A673 (cell line): ENCODE results near the gene PHF2.

ENCODE experiments used
- CTCF ChIP-seq: fragments of 300-800, 200-600 bp; sonication (generic); conservative IDR thresholded peaks from 2 replicates; pipeline ENCODE4 v1.5.1; 2017; ENCODE audit warnings: low read depth, mild to moderate bottlenecking, antibody characterized with exemption, low read length, moderate library complexity, mixed read lengths
- EZH2 ChIP-seq: fragments of 200-600 bp; sonication (generic); IDR thresholded peaks from 2 replicates; pipeline ENCODE4 v1.6.1; 2017; ENCODE audit warnings: borderline replicate concordance, low read depth, mild to moderate bottlenecking, mixed read lengths, antibody characterized with exemption, low read length; ENCODE audit not compliant: poor library complexity, severe bottlenecking

- TF ChIP-seq EZH2: no peak
- no peak for TF ChIP-seq CTCF
Measured at GRCh38 chr9:93577975-93578682, 1.7 kb downstream of the PHF2 start.
